Measurements from ENCODE around the gene TBX4.
"Not testable (repeated sequence)": the region's sequence is repeated elsewhere in the genome, so short reads cannot be mapped to it uniquely, and the experiment has no call there.

The TBX4 gene

DNA sequence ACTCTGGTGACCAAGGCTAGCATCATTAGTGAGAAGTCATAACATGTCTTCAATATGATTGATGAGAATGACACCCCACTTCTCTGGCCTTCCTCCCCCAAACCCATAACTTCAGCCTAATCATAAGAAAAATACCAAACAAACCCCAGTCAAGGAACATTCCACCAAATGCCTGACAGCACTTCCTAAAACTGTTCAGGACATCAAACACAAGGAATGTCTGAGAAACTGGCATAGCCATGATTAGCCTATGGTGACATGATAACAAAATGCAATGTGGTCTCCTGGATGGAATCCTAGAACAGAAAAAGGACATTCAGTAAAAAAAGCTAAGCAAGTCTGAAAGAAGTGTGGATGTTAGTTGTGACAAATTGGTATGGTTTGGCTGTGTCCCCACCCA lies 24.7 kb upstream of the TBX4 start:
- DNase-seq (ENCODE audit: extremely low read depth in 1 of 2, low read depth in 1 of 2), result no peak

DNA sequence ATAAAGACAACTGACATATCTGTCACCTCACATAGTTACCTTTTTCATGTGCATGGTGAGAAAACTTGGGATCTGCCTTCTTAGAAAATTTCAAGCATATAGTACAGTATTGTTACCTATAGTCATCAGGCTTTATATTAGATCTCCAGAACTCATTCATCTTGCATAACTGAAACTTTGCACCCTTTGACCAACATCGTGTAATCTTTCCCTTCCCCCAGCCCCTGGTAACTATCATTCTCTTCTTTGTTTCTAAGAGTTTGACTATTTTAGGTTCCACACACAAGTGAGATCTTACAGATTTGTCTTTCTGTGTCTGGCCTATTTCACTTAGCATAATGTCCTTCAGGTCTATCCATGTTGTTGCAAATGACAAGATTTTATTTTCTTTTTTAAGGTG lies 22.9 kb upstream of the TBX4 start:
- DNase-seq (ENCODE audit: extremely low read depth in 1 of 2, low read depth in 1 of 2), result no peak

DNA sequence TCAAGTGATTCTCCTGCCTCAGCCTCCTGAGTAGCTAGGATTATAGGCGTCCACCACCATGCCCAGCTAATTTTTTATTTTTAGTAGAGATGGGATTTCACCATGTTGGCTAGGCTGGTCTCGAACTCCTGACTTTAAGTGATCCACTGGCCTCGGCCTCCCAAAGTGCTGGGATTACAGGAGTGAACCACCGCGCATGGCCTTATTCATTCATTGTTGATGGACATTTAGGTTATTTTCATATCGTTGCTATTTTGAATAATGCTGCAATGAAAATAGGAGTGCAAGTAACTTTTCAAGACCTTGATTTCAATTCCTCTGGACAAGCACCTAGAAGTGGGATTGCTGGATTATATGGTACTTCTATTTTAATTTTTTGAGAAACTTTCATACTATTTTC lies 22.4 kb upstream of the TBX4 start:
- not testable (repeated sequence) for DNase-seq (ENCODE audit: extremely low read depth in 1 of 2, low read depth in 1 of 2)

DNA sequence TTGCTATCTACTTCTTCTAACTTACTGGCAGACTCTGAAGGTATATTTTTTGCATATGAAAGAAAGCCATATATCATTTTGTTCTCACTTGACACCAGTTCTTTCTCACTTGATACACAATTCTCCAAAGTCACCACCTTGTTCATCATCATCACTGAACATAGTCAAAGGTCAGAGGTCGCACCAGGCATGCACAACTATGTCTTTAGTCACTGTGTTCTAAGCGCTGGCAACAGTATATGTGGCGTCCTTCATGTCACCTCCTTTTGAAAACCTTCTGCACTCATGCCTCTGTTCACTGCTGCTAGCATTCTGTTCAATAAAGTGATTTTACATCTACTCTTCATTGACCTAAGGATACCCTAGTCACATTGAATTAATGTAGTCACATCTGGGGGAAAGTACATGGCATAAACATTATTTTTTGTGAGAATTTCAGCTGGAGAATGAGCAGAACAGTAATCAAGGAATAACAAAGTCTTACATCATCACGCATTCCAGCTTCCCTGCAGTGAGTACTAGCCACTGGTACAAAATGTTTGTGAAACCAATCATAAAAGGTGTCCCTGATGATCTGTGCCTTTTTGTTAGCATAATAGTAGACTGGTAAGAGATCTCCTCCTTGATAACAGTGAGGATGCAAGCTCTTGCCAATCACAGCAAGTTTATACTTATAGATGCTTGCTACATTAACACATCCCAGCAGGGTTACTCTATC lies 20.5 kb upstream of the TBX4 start:
- no peak for DNase-seq (ENCODE audit: extremely low read depth in 1 of 2, low read depth in 1 of 2)

DNA sequence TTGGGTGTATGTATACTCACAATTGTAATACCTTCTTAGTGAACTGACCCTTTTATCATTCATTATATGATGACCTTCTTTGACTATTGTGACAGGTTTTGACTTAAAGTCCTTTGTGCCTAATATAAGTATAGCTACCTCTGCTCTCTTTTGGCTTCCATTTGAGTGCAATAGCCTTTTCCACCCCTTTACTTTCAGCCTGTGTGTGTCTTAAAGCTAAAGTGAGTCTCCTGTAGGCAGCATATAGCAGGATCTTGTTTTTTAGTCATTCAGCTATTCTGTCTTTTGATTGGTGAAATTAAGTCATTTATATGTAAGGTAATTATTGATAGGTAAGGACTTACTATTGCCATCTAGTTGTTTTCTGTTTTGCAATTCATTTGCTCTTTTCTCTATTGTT lies 15.9 kb upstream of the TBX4 start:
- no peak for DNase-seq (ENCODE audit: extremely low read depth in 1 of 2, low read depth in 1 of 2)

DNA sequence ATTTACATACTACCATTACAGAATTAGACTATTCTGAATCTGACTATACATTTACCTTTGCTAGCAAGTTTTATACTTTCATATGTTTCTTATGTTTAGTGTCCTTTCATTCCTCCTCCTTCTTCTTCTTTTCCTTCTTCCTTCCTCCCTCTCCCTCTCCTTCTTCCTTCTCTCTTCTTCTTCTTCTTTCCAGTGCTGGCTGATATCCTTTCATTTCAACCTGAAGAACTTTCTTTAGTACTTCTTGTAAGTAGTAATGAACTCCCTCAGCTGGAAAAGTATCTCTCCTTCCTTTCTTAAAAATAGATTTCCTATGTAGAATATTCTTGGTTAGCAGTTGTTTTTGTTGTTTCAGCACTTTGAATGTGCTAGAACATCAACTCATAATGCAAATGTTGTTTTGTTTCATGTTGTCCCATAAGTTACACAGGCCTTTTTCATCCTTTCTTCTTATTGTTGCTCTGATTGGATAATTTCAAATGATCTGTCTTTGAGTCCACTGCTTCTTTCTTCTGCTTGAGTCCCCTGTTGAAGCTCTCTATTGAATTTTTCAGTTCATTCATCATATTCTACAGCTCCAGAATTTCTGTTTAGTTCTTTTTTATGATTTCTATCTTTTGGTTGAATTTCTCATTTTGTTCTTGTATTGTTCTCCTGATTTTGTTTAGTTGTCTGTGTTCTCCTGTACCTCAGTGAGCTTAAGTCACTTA lies 15.1 kb upstream of the TBX4 start:
- DNase-seq (ENCODE audit: extremely low read depth in 1 of 2, low read depth in 1 of 2), result no peak

DNA sequence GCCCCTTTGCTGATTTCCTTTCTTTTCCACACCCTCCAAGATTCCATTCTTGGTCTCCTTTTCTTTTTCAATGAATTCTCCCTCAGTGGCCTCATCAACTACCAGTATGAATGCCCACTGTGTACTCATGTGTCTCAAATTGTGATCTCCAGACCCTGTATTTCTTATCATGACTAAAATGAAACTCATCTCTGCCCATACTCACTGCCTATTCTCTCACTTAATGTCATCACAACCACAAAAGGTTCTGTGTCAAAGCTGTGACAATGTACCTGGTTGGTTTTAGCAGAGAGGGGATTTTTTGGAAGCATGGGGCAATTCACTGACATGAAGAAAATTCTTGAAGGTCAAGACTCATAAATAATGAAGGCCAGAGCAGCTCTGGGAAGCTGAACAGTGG lies 11.5 kb upstream of the TBX4 start:
- DNase-seq (ENCODE audit: extremely low read depth in 1 of 2, low read depth in 1 of 2), result no peak

DNA sequence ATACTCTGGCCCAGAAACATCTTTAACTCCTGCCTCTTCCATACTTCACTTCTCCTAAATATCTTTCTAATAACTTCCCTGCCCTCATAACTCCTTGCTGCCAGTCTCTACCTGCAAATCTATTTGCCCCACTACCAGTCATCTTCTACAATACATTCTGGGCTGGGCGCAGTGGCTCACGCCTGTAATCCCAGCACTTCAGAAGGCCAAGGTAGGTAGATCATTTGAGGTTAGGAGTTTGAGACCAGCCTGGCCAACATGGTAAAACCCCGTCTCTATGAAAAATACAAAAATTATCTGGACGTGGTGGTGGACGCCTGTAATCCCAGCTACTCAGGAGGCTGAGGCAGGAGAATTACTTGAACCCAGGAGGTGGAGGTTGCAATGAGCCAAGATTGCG lies 10.7 kb upstream of the TBX4 start:
- not testable (repeated sequence) for DNase-seq (ENCODE audit: extremely low read depth in 1 of 2, low read depth in 1 of 2)

DNA sequence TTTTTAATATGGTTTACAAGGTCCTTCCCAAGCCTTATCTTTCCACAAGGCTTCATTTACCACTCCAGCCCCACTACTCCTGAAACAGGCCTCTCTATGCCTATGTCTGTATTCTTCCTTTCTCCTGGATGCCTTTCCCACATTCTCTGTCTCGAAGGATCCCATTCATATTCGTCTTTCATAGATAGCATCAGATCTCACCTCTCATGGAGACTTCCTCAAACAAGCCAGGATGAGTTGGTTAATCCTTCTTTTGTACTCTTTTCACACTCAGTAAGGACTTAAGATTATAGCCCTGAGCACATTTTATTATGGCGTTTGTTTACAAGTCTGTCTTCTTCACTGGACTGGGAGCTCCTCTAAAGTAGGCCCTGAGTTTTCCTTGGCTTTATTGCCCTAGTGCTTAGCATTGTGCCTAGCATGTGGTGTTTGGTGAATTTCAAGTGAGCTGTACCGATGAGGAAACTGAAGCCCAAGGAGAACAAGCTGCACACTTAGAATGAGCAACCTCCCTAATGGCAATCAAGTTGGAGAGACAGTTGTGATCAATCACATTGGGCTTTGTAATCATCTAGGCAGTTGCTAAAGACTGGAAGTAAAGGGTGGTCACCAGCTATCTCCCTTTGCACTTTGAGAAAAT lies 10.0 kb upstream of the TBX4 start:
- no peak for DNase-seq (ENCODE audit: extremely low read depth in 1 of 2, low read depth in 1 of 2)

DNA sequence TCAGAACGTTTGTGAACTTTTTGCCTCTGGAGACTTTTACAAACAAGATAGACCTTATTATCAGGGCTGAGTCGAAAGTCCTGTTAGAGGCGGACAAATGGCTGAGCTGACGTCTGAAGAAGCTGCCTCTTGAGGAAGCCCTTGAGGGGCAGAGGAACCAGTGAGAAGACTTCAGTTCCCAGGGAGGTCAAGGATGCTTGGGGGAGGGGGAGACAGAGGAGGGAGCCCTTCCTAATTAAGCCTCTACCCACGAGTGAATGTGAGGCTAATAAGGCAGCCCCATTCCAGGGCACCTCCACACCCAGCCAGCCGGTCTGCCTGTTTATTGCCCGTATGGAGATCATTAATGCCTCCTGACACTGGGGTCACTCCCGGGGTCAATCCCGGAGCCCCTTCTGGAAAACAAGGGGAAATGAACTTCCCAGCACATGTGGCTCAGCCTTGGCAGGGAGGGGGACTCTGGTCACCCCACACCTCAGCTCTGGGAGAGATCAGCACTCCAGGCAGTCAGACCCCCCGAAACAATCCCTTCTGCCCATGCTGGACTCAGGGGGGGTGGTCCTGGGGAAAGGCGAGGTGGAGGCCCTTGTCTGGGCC lies 9.2 kb upstream of the TBX4 start:
- DNase-seq (ENCODE audit: extremely low read depth in 1 of 2, low read depth in 1 of 2), result no peak

DNA sequence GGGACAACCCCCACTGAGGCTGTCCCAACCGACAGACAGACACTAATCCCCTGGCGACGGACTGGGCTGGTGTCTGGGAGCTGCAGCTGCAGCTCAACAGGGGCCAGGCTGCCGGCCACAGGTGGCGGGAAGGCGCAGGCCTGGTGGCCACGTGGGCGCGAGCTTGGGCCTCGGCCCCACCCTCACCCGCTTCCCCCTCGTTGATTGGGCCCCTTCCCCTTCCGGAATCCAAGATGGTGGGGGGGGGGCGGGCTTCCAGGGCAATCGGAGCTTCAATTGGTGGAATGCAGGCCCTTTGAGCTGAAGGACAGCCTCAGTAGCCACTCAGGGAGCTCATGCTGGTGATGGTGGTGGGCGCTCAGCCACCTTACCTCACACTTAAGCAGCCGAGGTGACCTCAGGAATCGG lies 8.7 kb upstream of the TBX4 start:
- DNase-seq (ENCODE audit: extremely low read depth in 1 of 2, low read depth in 1 of 2), result no peak

DNA sequence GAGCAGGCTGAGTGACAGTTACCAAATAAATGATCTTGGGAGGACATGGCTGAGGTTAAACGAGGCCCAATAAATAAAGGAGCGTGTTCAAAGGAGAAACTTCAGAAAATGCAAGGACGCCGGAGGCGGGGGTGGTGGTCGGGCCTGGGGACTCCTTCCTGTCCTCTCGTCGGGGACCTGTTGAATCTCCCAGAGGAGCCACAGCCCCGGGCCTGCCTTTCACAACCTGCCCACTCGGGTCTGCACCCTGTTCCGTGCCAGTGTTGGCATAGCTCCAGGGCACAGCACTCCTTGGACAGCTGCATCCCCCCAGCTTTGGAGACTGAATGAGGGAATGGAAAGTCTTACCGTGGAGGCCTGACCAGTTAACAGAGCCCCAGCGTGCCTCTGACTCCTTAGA lies 8.1 kb upstream of the TBX4 start:
- DNase-seq (ENCODE audit: extremely low read depth in 1 of 2, low read depth in 1 of 2), result no peak

DNA sequence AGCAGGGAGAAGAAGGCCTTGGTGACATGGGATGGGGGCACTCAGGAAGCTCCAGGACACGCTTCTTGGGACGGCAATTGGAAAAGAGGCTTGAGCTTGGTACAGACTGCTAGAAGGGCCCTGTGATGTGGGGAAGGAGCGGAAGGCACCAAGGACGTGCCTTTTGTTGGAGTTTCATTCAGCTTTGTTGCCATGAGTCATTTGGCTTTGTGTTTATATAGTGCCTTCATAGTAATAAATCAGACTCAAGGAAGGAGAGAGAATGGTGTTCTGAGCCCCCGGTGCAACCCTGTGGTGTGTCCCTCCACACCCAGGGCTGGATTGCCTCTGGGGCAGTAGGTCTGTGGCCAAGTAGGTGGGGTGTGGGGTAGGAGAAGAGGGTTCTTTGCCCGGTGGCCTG lies 7.4 kb upstream of the TBX4 start:
- DNase-seq (ENCODE audit: extremely low read depth in 1 of 2, low read depth in 1 of 2), result no peak

DNA sequence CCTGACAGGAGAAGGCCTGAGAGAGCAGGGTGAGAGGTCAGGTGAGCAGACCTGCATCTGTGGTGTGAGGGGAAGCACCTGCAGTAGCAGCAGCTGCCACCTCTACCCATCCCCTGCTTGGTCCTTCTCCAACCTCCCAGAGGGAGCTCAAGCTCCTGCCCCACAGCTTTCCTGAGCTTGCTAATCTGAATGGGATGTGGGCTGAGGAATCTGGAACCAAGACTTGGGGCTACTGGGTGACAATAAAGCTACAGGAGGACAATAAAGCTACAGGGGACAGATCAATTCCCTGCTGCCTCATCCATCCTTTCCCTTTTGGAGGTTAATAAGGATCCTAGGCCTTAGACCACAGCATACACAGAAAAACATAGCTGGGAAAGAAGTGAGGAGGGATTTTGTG lies 4.9 kb upstream of the TBX4 start:
- no peak for DNase-seq (ENCODE audit: extremely low read depth in 1 of 2, low read depth in 1 of 2)

DNA sequence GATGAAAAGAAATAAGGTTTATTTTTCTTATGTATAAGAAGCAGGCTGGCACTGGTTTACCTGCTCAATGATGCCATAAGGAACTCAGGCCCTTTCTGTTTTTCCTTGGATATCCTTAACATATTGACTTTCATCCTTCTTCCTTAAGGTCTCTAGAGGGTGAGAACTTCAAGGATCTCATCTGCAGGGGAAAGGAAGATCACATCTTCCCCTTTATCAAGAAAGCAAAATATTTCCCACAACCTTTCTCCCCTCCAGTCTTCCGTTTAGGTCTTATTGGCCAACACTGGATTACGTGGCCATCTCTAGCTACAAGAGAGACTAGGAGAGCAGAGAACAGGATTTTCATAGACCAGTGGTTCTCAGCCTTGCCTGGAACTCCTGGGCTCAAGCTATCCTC lies 4.2 kb upstream of the TBX4 start:
- DNase-seq (ENCODE audit: extremely low read depth in 1 of 2, low read depth in 1 of 2), result no peak

DNA sequence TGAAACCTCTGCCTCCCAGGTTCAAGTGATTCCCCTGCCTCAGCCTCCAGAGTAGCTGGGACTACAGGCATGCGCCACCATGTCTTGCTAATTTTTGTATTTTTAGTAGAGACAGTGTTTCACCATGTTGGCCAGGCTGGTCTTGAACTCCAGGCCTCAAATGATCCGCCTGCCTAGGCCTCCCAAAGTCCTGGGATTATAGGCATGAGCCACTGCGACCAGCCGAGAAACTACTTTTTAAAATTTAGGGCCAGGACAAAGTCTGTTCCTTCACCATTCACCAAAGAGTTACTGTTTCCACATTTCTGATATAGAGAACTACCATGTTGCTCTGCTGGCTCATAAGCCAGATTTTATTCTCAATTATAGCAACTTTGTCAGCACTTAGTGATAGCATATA lies 3.1 kb upstream of the TBX4 start:
- DNase-seq (ENCODE audit: extremely low read depth in 1 of 2, low read depth in 1 of 2), result not testable (repeated sequence)

DNA sequence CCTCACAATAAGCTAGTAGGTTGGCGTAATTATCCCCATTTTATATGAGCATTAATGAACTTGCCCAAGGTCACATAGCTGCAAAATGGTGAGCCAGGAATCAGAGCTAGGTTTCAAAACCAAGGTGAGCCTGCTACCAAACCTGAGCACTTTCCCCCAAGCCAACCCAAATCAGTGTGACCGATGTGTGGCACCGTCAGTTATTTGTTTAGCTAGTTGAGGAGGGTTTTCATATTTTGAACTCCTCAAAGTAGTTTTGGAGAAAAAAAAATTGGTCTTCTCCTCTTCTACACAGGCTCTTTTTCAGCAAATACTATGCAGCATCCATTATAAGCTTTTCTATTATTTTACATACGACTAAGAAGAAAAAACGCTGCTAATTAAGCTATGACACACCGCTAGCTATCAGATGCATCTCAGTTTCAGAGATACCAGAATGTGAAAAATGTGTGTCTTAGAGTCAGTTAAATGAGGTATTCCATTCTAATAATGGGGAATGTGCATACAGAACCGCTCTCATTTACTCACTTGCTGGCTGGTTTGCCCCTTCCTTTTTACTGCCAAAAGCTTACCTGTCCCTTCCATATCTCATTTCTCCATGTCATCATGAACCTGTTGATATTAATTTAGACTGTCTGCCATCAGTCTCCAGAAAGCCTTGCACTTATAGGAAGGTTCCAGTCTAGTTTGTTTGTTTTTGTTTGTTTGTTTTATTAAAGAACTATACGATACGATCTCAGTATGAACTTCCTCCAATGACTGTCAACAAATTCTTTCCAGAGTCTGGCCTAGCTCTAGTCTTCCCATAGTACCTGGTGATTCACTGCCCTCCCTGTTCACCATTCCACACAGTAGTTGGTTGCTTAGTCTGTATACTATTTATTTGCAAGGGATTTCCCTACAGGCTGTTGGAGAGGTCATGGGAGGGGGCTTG lies 2.2 kb upstream of the TBX4 start:
- no peak for DNase-seq (ENCODE audit: extremely low read depth in 1 of 2, low read depth in 1 of 2)

DNA sequence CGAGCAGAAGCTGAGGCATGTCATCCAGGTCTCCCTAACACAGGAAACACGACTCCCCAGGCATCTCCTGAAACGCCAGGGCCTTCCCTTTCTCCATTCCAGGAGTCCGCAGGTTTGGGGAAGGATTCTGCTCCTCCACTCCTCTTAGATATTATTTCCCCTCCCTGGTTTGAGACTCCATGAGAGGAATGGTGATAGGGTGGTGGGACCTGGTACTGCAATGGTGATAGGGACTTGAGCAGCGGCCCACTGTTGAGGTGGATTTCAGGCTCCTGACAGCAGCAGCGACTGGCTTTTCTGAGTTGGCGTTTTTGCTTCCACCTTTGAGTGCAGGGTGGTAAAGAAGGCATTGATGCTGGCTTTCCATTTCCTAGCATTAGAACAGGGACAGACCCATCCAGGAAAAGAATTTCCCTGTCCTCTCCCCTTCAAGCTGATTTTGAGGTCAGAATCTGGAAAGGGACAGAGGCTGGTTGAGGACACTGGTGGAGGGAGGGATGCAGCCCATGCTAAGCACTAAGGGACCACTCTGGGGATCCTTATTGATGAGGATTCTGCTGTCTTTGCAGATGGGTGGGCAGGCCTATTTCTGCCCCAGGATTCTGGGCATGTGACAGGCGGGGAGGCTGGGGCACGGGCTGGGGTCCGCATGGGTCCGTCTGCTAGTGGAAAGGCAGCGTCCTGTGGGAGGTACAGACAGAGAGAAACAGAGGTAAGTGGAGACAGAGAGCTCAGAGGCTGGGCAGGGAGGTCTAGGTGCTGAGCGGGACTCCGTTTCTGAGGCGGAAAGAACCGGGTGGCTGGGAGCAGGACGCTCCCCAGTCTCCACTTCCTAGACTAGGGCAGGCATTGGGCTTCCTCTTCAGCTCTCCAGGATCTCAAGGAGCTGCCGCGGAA lies 1.3 kb upstream of the TBX4 start:
- DNase-seq (ENCODE audit: extremely low read depth in 1 of 2, low read depth in 1 of 2), result no peak

DNA sequence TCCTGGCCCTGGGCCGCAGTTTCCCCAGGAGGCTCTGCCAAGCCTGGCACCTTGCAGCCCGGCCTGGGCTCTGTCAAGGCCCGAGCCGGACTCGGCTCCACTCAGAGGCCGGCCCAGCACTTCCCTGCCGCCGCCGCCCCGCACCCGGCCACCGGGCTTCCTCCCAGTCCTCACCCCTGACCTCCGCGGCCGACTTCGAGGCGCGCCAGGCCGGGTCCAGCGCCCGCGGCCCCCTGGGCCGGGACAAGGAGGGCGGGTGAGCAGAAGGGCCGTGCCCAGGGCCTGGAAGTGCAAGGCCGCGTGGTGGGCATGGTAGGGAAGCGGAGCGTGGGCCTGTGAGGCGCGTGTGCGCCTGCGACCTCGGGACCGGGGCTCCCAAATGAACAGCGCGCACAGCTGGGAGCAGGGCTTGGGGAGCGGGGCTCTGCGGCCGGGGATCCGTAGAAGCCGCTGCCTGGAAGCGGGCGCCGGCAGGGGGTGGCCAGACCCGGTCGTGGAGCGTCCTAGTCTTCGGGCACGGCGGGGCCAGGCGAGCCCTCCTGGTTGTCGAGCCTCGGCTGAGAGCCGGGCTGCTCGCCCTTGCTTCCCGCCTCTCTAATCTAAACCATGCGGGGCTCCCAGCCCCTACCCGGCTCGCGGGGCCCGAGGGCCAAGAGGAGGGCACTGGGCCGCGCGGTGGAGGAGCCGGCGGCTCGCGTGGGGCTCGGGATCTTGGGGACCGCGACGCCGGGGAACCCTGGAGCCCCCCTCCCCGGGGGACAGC lies 503 bp upstream of the TBX4 start:
- DNase-seq (ENCODE audit: extremely low read depth in 1 of 2, low read depth in 1 of 2), result no peak

All from stimulated activated CD8-positive, alpha-beta memory T cell treated with anti-CD3 and anti-CD28 coated beads, Interleukin-7, amount 100 ng/mL, for 48 hours (primary cell).